ENCODE data around the gene CORO7. TPM values are rescaled to one million over a fixed set of nuclear protein-coding genes. Genes with fewer than 3 reads are reported as not detected.

The CORO7 gene
- total and polyA plus RNA-seq, 2 donors (not counting 1 experiment from before 2014, with no cell fraction given) = 117 to 230 TPM

- ATAC-seq (ENCODE audit: low read depth) = peak; percentile 92
- H3K79me2 ChIP-seq (ENCODE audit: control insufficient read depth, insufficient read depth, low read length) = peaks cover 35% of the 10 kb centered on the region
- peak within 1 kb of the TSS; percentile 82 for H2AFZ ChIP-seq (ENCODE audit: insufficient read depth, low read depth, low read length, poor library complexity, severe bottlenecking)
- intact Hi-C loops (cut with micrococcal nuclease) = loop anchor here (1.0 to 2.0 kb wide), 9 partner anchors 14 to 274 kb away; partner anchors contain the start of genes CDIP1, CORO7, DNAJA3 and HMOX2
- Mint-ChIP-seq H3K4me3 (peak within 1 kb of the TSS; percentile 96), H3K4me1 (peaks cover 22% of the 10 kb centered on the region), H3K27ac (peak within 1 kb of the TSS; percentile 95), H3K9me3 (ENCODE audit: insufficient read depth) (no peaks in the 10 kb centered on the region), H3K27me3 (no peaks in the 10 kb centered on the region)
- ChIA-PET CTCF (interaction anchor here (0.8 to 3.1 kb wide), 9 partner anchors 21 to 606 kb away, joined by 3 to 26 read pairs (median 3); no protein-coding TSS in a partner anchor), POLR2A (interaction anchor here (1.1 to 1.2 kb wide), 2 partner anchors 41 to 97 kb away, joined by 3 to 4 read pairs; no protein-coding TSS in a partner anchor)
- no peak for TF ChIP-seq EZH2 (IDR thresholded peaks at IDR 0.05; ENCODE audit: borderline replicate concordance, insufficient read depth, low read depth, low read length, poor library complexity, severe bottlenecking)
- TF ChIP-seq, protein P1, sequence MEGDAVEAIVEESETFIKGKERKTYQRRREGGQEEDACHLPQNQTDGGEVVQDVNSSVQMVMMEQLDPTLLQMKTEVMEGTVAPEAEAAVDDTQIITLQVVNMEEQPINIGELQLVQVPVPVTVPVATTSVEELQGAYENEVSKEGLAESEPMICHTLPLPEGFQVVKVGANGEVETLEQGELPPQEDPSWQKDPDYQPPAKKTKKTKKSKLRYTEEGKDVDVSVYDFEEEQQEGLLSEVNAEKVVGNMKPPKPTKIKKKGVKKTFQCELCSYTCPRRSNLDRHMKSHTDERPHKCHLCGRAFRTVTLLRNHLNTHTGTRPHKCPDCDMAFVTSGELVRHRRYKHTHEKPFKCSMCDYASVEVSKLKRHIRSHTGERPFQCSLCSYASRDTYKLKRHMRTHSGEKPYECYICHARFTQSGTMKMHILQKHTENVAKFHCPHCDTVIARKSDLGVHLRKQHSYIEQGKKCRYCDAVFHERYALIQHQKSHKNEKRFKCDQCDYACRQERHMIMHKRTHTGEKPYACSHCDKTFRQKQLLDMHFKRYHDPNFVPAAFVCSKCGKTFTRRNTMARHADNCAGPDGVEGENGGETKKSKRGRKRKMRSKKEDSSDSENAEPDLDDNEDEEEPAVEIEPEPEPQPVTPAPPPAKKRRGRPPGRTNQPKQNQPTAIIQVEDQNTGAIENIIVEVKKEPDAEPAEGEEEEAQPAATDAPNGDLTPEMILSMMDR (IDR thresholded peaks at IDR 0.05) = peak; percentile 33
- H3K36me3 ChIP-seq (replicated peaks in 1 of 2; ENCODE audit: control extremely low read depth in 1 of 2, control insufficient read depth in 1 of 2, extremely low read depth in 1 of 2, insufficient read depth in 2 of 2, low read length in 1 of 2) = peaks cover 1 to 7% of the 10 kb centered on the region in 2 experiments
- H4K20me1 ChIP-seq (ENCODE audit: control insufficient read depth, insufficient read depth, low read length, poor library complexity, severe bottlenecking) = peaks cover 24% of the 10 kb centered on the region
- no peaks in the 10 kb centered on the region for H3K9me3 ChIP-seq (ENCODE audit: control extremely low read depth in 1 of 3, control insufficient read depth in 2 of 3, insufficient read depth in 1 of 3, low read length in 2 of 3)
- peaks cover 9 to 17% of the 10 kb centered on the region in 2 donors for H3K4me1 ChIP-seq (ENCODE audit: control insufficient read depth in 2 of 2, insufficient read depth in 2 of 2, low read length in 2 of 2)
- no peaks in the 10 kb centered on the region for H3K27me3 ChIP-seq (replicated peaks in 1 of 4; ENCODE audit: control extremely low read depth in 1 of 4, control insufficient read depth in 3 of 4, insufficient read depth in 4 of 4, low read length in 3 of 4)
- peak within 1 kb of the TSS; percentile 56 to 84 (median 81) for H3K4me3 ChIP-seq (ENCODE audit: control extremely low read depth in 1 of 5, extremely low read depth in 1 of 5, insufficient read depth in 1 of 5, low read depth in 2 of 5, low read length in 4 of 5)
- peak within 1 kb of the TSS; percentile 92 for H3K4me2 ChIP-seq (replicated peaks; ENCODE audit: low read depth, low read length, poor library complexity, severe bottlenecking)
- H3K9ac ChIP-seq (ENCODE audit: low read length) = peak within 1 kb of the TSS; percentile 87
- DNase-seq = peak; percentile 97
- peak within 1 kb of the TSS; percentile 57 to 78 for H3K27ac ChIP-seq (ENCODE audit: low read length in 2 of 2)
- WGBS (ENCODE audit: insufficient coverage) = under 1% methylated on average over 78 of the region's 81 CpGs
Measured at GRCh38 chr16:4350787-4351659, 65.4 kb downstream of the CORO7 start, which contains the start of gene PAM16. Gene PAM16 (minus strand): TSS chr16:4351321. CDS start chr16:4351234, 87 bp downstream.
